ENCODE data around the gene VAPA. TPM values are rescaled to one million over a fixed set of nuclear protein-coding genes. Genes with fewer than 3 reads are reported as not detected.
A peak's percentile ranks its signal among the peaks of the same experiment; 100 is the strongest.

The VAPA gene
- total and polyA plus RNA-seq, 9 of the 15 experiments (the other 6 are each of a cell fraction or from before 2014, with no cell fraction given), result 219 to 902 (median 526) TPM

DNA sequence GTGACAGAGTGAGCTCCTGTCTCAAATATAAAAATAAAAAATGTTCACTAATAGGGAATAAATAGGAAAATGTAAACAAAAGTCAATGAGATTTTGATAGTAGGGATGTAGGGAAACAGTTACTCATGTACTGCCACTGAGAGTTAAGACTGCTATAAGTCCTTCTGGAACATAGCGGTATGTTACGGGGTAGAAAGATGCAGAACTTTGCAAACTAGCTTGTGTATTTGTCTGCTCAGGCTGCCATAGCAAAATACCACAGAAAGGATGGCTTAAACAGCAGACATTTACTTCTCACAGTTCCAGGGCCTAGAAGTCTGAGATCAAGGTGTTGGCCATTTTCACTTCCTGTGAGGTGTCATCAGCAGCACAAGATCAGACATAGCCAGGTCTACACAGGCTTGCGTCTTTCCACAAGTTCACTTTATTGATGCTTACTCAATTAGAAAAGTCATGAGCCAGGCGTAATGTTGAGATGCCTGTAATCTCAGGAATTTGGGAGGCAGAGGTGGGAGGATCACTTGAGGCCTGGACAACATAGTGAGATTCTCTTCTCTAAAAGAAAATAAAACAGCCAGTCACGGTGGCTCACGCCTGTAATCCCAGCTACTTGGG lies 19.3 kb upstream of the VAPA start (continued):
- no peak for TF ChIP-seq ELF2 (CRISPR knock-in tag; IDR thresholded peaks at IDR 0.05)
- peak; percentile 33; the same call in 1 of the 2 replicates for TF ChIP-seq ZNF592 (IDR thresholded peaks at IDR 0.05)
- TF ChIP-seq ZSCAN29 (IDR thresholded peaks at IDR 0.05), result peak; percentile 69; the same call in 1 of the 2 replicates
- 0 out of 2 replicates have a peak, but pooled peaks have one; percentile 37 for TF ChIP-seq ETV5 (CRISPR knock-in tag; IDR thresholded peaks at IDR 0.05; ENCODE audit: low read depth)
- TF ChIP-seq ZBTB43 (CRISPR knock-in tag; IDR thresholded peaks at IDR 0.05), result no peak
- no peak for TF ChIP-seq CAMTA2 (CRISPR knock-in tag; conservative IDR thresholded peaks at IDR 0.05)
